GM12891 (cell line): ENCODE results near the gene MAGEB17.

Source experiments
- PAX5 ChIP-seq: IDR thresholded peaks from 2 replicates; pipeline ENCODE4 v1.6.1; 2011; ENCODE audit warnings: low read length, moderate library complexity, mild to moderate bottlenecking; ENCODE audit not compliant: insufficient read depth, severe bottlenecking
- POLR2A ChIP-seq: IDR thresholded peaks from 2 replicates; pipeline ENCODE4 v1.6.1; 2011; ENCODE audit warnings: low read depth, low read length, control low read depth
- POLR2AphosphoS5 ChIP-seq: IDR thresholded peaks from 2 replicates; pipeline ENCODE4 v1.6.1; 2011; ENCODE audit warnings: low read depth, low read length, control low read depth
- SPI1 ChIP-seq: IDR thresholded peaks from 2 replicates; pipeline ENCODE4 v1.6.1; 2011; ENCODE audit warnings: low read depth, low read length, control low read depth
- TAF1 ChIP-seq: IDR thresholded peaks from 2 replicates; pipeline ENCODE4 v1.6.1; 2011; ENCODE audit warnings: low read depth, low read length, control low read depth

DNA sequence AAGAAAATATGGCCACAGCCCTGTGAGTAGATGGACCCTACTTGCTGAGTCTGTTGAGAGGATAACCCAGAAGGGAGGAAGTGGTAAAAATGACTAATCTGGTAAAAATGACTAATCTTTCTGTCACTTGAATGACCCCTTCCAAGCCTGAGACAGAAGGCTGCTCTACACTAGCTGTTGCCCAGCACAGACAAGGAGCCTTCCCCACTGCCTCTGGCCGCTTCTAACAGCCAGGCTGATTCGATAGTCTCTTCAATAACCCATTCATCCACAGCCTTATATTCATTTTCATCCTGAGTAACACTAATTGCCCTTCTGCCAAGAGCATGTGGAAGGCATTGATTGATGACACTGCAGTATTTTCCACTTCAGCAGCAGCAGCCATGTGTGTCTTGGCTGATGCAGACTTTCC lies 18.4 kb downstream of the MAGEB17 start:
- TF ChIP-seq SPI1 (peak; percentile 88), TAF1 (no peak), POLR2A (no peak), POLR2AphosphoS5 (no peak), PAX5 (no peak)
